ENCODE measurements around the gene KRT9. TPM values are rescaled to one million over a fixed set of nuclear protein-coding genes. Genes with fewer than 3 reads are reported as not detected.

The KRT9 gene
- total and polyA plus RNA-seq, 2 of the 13 experiments (the other 11 are each of a cell fraction or from before 2014, with no cell fraction given), result not detected

Small RNA genes within 50 kb of the gene (microRNA-seq; reads per million reads assigned to microRNA genes)
- not detected for gene MIR6510

Other genes starting within 250 kb of the KRT9 start
- gene KRT33A, start 221.2 kb downstream of the KRT9 start, total RNA-seq (2016; rRNA removed; fragmentation: Illumina TruSeq; extraction: Trizol), result not detected in 2 replicates
- not detected in 2 replicates for gene KRT33A, start 221.2 kb downstream of the KRT9 start, polyA plus RNA-seq (2011; rRNA removed)
- not detected in 2 replicates for gene KRT33B, start 202.2 kb downstream of the KRT9 start, total RNA-seq (2016; rRNA removed; fragmentation: Illumina TruSeq; extraction: Trizol)
- gene KRT33B, start 202.2 kb downstream of the KRT9 start, polyA plus RNA-seq (2011; rRNA removed), result not detected in 2 replicates
- not detected in 2 replicates for gene KRT34, start 189.8 kb downstream of the KRT9 start, total RNA-seq (2016; rRNA removed; fragmentation: Illumina TruSeq; extraction: Trizol)
- gene KRT34, start 189.8 kb downstream of the KRT9 start, polyA plus RNA-seq (2011; rRNA removed), result 0.05 TPM in 1 of 2 replicates, not detected in the other
- gene KRT31, start 174.5 kb downstream of the KRT9 start, total RNA-seq (2016; rRNA removed; fragmentation: Illumina TruSeq; extraction: Trizol), result not detected in 2 replicates
- gene KRT31, start 174.5 kb downstream of the KRT9 start, polyA plus RNA-seq (2011; rRNA removed), result 0.05 TPM in 2 replicates
- gene KRT37, start 147.5 kb downstream of the KRT9 start, total RNA-seq (2016; rRNA removed; fragmentation: Illumina TruSeq; extraction: Trizol), result not detected in 2 replicates
- gene KRT37, start 147.5 kb downstream of the KRT9 start, polyA plus RNA-seq (2011; rRNA removed), result 0.69 and 0.76 TPM in 2 replicates
- not detected in 2 replicates for gene KRT38, start 131.1 kb downstream of the KRT9 start, total RNA-seq (2016; rRNA removed; fragmentation: Illumina TruSeq; extraction: Trizol)
- gene KRT38, start 131.1 kb downstream of the KRT9 start, polyA plus RNA-seq (2011; rRNA removed), result not detected in 2 replicates
- gene KRT32, start 104.7 kb downstream of the KRT9 start, total RNA-seq (2016; rRNA removed; fragmentation: Illumina TruSeq; extraction: Trizol), result not detected in 2 replicates
- gene KRT32, start 104.7 kb downstream of the KRT9 start, polyA plus RNA-seq (2011; rRNA removed), result not detected in 2 replicates
- not detected in 2 replicates for gene KRT35, start 90.9 kb downstream of the KRT9 start, total RNA-seq (2016; rRNA removed; fragmentation: Illumina TruSeq; extraction: Trizol)
- not detected in 2 replicates for gene KRT35, start 90.9 kb downstream of the KRT9 start, polyA plus RNA-seq (2011; rRNA removed)
- gene KRT36, start 82.1 kb downstream of the KRT9 start, total RNA-seq (2016; rRNA removed; fragmentation: Illumina TruSeq; extraction: Trizol), result not detected in 2 replicates
- gene KRT36, start 82.1 kb downstream of the KRT9 start, polyA plus RNA-seq (2011; rRNA removed), result not detected in 2 replicates
- gene KRT13, start 66.4 kb downstream of the KRT9 start, total RNA-seq (2016; rRNA removed; fragmentation: Illumina TruSeq; extraction: Trizol), result not detected in 2 replicates
- gene KRT13, start 66.4 kb downstream of the KRT9 start, polyA plus RNA-seq (2011; rRNA removed), result 0.30 TPM in 1 of 2 replicates, not detected in the other
- gene KRT15, start 53.2 kb downstream of the KRT9 start, total RNA-seq (2016; rRNA removed; fragmentation: Illumina TruSeq; extraction: Trizol), result 0.46 and 0.94 TPM in 2 replicates
- gene KRT15, start 53.2 kb downstream of the KRT9 start, polyA plus RNA-seq (2011; rRNA removed), result 0.63 and 1.2 TPM in 2 replicates
- gene KRT19, start 43.8 kb downstream of the KRT9 start, total RNA-seq (2016; rRNA removed; fragmentation: Illumina TruSeq; extraction: Trizol), result 114 and 131 TPM in 2 replicates
- gene KRT19, start 43.8 kb downstream of the KRT9 start, polyA plus RNA-seq (2011; rRNA removed), result 142 and 154 TPM in 2 replicates
- not detected in 2 replicates for gene KRT14, start 14.8 kb upstream of the KRT9 start, total RNA-seq (2016; rRNA removed; fragmentation: Illumina TruSeq; extraction: Trizol)
- gene KRT14, start 14.8 kb upstream of the KRT9 start, polyA plus RNA-seq (2011; rRNA removed), result 0.09 and 0.37 TPM in 2 replicates
- not detected in 2 replicates for gene KRT16, start 40.7 kb upstream of the KRT9 start, total RNA-seq (2016; rRNA removed; fragmentation: Illumina TruSeq; extraction: Trizol)
- gene KRT16, start 40.7 kb upstream of the KRT9 start, polyA plus RNA-seq (2011; rRNA removed), result 0.07 TPM in 1 of 2 replicates, not detected in the other
- gene KRT17, start 52.5 kb upstream of the KRT9 start, total RNA-seq (2016; rRNA removed; fragmentation: Illumina TruSeq; extraction: Trizol), result 0.52 and 0.82 TPM in 2 replicates
- gene KRT17, start 52.5 kb upstream of the KRT9 start, polyA plus RNA-seq (2011; rRNA removed), result 0.38 and 0.47 TPM in 2 replicates
- gene EIF1, start 116.8 kb upstream of the KRT9 start, total RNA-seq (2016; rRNA removed; fragmentation: Illumina TruSeq; extraction: Trizol), result 147 and 199 TPM in 2 replicates
- 388 and 517 TPM in 2 replicates for gene EIF1, start 116.8 kb upstream of the KRT9 start, polyA plus RNA-seq (2011; rRNA removed)
- 0.42 TPM in 1 of 2 replicates, not detected in the other for gene GAST, start 140.3 kb upstream of the KRT9 start, total RNA-seq (2016; rRNA removed; fragmentation: Illumina TruSeq; extraction: Trizol)
- 0.32 and 0.65 TPM in 2 replicates for gene GAST, start 140.3 kb upstream of the KRT9 start, polyA plus RNA-seq (2011; rRNA removed)
- 0.07 and 0.08 TPM in 2 replicates for gene HAP1, start 162.6 kb upstream of the KRT9 start, total RNA-seq (2016; rRNA removed; fragmentation: Illumina TruSeq; extraction: Trizol)
- 0.07 and 0.30 TPM in 2 replicates for gene HAP1, start 162.6 kb upstream of the KRT9 start, polyA plus RNA-seq (2011; rRNA removed)
- 20.6 and 20.9 TPM in 2 replicates for gene JUP, start 214.7 kb upstream of the KRT9 start, total RNA-seq (2016; rRNA removed; fragmentation: Illumina TruSeq; extraction: Trizol)
- gene JUP, start 214.7 kb upstream of the KRT9 start, polyA plus RNA-seq (2011; rRNA removed), result 12.1 and 21.4 TPM in 2 replicates
- 13.5 and 37.1 TPM in 2 replicates for gene P3H4, start 239.9 kb upstream of the KRT9 start, total RNA-seq (2016; rRNA removed; fragmentation: Illumina TruSeq; extraction: Trizol)
- gene P3H4, start 239.9 kb upstream of the KRT9 start, polyA plus RNA-seq (2011; rRNA removed), result 50.6 and 54.9 TPM in 2 replicates
- 46.5 and 149 TPM in 2 replicates for gene FKBP10, start 240.9 kb upstream of the KRT9 start, total RNA-seq (2016; rRNA removed; fragmentation: Illumina TruSeq; extraction: Trizol)
- gene FKBP10, start 240.9 kb upstream of the KRT9 start, polyA plus RNA-seq (2011; rRNA removed), result 543 and 573 TPM in 2 replicates

Measured in HepG2 (cell line).